Measurements from ENCODE around the gene TM2D3.

- TF ChIP-seq CTCF (conservative IDR thresholded peaks at IDR 0.05; ENCODE audit: low read depth, low read length) (no peak), EZH2 (IDR thresholded peaks at IDR 0.05; ENCODE audit: low read length, unreplicated experiment) (no peak)
Observed at GRCh38 chr15:101667881-101668280, 15.7 kb upstream of the TM2D3 start.
